Femur (tissue), 1 donor: ENCODE results near the gene PIGR.
A peak's percentile ranks its signal among the peaks of the same experiment; 100 is the strongest.

Experiments
- DNase-seq: peaks from one replicate; pipeline ENCODE4 v3.0.0-alpha.2; 2017

The PIGR gene

GRCh38 chr1:206958144-206958543 lies 11.9 kb upstream of the PIGR start:
- DNase-seq = no peak

- DNase-seq = no peak
Observed at GRCh38 chr1:206957639-206958038, 11.4 kb upstream of the PIGR start.

DNA sequence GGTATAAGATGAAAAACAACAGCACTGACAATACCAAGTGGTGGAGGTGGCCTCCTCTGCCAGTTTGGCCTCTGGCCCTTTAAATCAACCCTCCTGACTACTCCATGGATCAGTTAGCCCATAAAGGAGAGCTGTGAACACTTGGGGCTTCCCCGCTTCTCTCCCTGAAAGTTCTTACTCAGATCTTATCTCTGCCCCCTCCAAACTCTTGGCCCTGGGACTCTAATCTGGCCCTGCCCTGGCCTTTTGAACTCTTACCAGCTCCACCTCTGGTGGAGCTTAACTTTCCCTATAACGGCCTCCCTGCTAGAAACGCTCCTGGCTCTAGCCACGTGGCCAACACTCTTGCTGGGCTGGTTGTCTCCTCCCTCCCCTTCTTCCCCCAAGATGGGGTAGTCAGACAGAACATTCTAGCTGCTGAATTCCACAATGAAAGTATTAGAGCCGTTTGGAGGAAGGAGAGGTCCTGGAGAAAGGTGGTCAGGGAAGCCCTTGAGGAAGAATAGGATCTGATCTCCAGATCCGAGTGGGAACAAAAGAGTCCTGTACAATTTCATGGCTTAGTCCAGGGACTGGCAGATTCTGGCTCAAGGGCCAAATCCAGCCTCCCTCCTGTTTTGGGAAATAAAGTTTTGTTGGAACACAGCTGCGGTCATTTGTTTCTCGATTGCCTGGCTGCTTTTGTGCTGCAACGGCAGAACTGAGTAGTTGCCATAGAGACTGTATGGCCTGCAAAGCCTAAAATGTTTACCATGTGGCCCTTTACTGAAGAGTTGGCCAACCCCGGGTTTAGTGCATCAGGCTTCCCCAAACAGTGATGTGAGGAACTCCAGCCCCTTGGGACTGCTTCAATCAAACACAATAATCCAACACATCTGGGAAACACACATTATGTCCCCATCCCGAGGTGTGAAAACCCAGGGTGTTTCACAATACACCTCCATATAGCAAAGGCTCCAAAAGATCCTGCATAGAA lies 9.5 kb upstream of the PIGR start:
- peak; percentile 28 for DNase-seq

- DNase-seq = no peak
Observed at GRCh38 chr1:206954459-206955342, 8.4 kb upstream of the PIGR start.

DNA sequence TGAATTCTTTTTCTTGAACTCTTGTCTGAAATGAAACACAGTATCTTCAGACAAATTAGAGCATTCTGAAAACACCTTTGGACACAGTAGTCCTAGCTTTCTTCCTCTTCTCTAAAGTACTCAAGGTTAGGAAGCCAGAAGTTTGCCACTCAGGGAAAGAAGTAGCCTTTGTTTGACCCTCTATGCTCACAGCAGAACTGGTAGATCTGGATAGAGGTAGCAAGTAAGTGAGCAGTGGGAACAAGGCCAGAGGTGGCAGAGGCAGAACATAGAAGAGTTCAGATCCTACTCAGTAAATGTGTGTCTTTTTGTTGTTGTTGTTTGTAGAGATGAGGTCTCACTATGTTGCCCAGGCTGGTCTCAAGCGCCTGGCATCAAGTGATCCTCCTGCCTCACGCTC lies 7.4 kb upstream of the PIGR start:
- no peak for DNase-seq

- DNase-seq = no peak
Observed at GRCh38 chr1:206953126-206953525, 6.9 kb upstream of the PIGR start.

GRCh38 chr1:206952171-206952570 lies 5.9 kb upstream of the PIGR start:
- no peak for DNase-seq

GRCh38 chr1:206951318-206952100 lies 5.2 kb upstream of the PIGR start:
- DNase-seq = no peak

- DNase-seq = no peak
Observed at GRCh38 chr1:206949641-206950040, 3.4 kb upstream of the PIGR start.

GRCh38 chr1:206949208-206949607 lies 2.9 kb upstream of the PIGR start:
- no peak for DNase-seq

GRCh38 chr1:206947255-206947654 lies 989 bp upstream of the PIGR start:
- no peak for DNase-seq

GRCh38 chr1:206945779-206946178 lies 487 bp downstream of the PIGR start:
- no peak for DNase-seq

- no peak for DNase-seq
Observed at GRCh38 chr1:206944703-206945102, 1.6 kb downstream of the PIGR start.

DNA sequence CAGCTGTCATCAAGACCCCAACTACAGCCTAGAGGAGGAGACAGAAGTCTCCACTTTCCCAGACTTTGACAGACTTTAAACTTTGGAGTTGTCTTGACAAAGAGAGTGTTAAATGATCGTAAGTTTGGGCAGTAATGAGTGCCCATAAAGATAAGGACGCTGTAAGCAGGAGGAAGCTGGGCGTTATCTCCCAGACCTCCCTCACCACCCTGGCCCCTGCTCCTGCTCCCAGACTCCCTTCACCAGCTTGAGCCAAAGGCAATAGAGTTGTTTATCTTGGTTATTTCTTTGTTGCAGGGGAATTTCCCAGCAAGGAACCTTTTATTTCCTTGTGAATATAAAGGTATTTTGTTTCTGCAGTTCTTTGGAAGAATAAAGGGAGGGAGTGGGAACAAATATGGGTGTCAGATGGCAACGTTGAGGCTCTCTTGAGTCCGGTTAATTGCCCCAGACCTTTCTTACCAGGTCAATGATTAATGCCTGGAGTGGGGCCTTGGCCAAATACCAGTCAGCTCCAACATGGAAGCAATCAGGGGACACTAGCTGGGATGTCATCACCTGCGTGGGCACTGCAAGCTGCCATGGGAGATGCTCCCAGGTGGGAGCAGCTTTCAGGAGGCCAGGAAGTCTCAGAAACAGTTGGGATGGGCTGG lies 4.4 kb downstream of the PIGR start:
- DNase-seq = no peak

- no peak for DNase-seq
Observed at GRCh38 chr1:206940588-206940936, 5.7 kb downstream of the PIGR start.

GRCh38 chr1:206939841-206940587 lies 6.3 kb downstream of the PIGR start:
- no peak for DNase-seq

- no peak for DNase-seq
Observed at GRCh38 chr1:206939131-206939530, 7.1 kb downstream of the PIGR start.

GRCh38 chr1:206937425-206937824 lies 8.8 kb downstream of the PIGR start:
- no peak for DNase-seq

GRCh38 chr1:206935491-206936067 lies 10.7 kb downstream of the PIGR start:
- no peak for DNase-seq

- no peak for DNase-seq
Observed at GRCh38 chr1:206933333-206933945, 12.8 kb downstream of the PIGR start.

DNA sequence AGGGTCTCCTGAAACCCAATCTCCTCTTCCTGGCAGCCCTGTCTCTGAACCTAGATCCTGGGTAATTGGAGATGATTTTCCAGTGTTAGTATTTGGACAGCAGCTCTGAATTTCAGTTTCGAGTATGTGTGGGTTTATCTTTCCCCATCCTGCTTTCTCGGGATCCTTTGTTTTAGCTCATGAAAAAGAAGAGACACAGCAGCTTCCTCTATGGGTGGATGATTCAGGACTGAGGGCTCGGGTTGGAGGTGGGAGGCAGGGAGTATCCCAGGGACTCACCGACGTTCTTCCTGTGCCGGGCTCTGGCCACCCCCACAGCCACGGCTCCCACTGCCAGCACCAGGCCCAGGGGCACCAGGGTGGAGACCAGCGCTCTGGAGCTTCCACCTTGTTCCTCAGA lies 14.1 kb downstream of the PIGR start:
- no peak for DNase-seq
